Fibroblast of pulmonary artery (primary cell): Measurements from ENCODE around the gene ARMC2.

Source experiments
- DNase-seq: peaks from one replicate; pipeline ENCODE4 v3.0.0-alpha.2; 2010; ENCODE audit warnings: low read depth
- H3K4me3 ChIP-seq: replicated peaks from 2 replicates; pipeline ENCODE4 v1.5.1; 2011; ENCODE audit warnings: low read depth, mild to moderate bottlenecking, control low read depth, low read length, moderate library complexity
- CTCF ChIP-seq: IDR thresholded peaks from 2 replicates; pipeline ENCODE4 v1.5.1; 2011; ENCODE audit warnings: mild to moderate bottlenecking, control low read depth, low read length, inconsistent platforms; ENCODE audit errors: missing control alignments

The ARMC2 gene

GRCh38 chr6:108848116-108848868 lies at the start of gene ARMC2:
ARMC2 (plus strand) TSS chr6:108848422; CDS start chr6:108854268, 5,846 bp downstream.
- peak; percentile 83 for DNase-seq
- no peak for TF ChIP-seq CTCF
- peak within 1 kb of the TSS; percentile 79 for H3K4me3 ChIP-seq

GRCh38 chr6:108798670-108799353 lies 49.4 kb upstream of the ARMC2 start:
- H3K4me3 ChIP-seq = no peak overlapping the region
- TF ChIP-seq CTCF = no peak
- peak; percentile 48 for DNase-seq

- no peak for TF ChIP-seq CTCF
- no peak for DNase-seq
- H3K4me3 ChIP-seq = no peak overlapping the region
Measured at GRCh38 chr6:108799354-108799717, 48.9 kb upstream of the ARMC2 start.

GRCh38 chr6:108799791-108800190 lies 48.4 kb upstream of the ARMC2 start:
- H3K4me3 ChIP-seq = no peak overlapping the region
- no peak for TF ChIP-seq CTCF
- DNase-seq = no peak

- DNase-seq = peak; percentile 6
- TF ChIP-seq CTCF = no peak
- H3K4me3 ChIP-seq = no peak overlapping the region
Measured at GRCh38 chr6:108800427-108800864, 47.8 kb upstream of the ARMC2 start.

GRCh38 chr6:108801366-108801765 lies 46.9 kb upstream of the ARMC2 start:
- TF ChIP-seq CTCF = no peak
- no peak overlapping the region for H3K4me3 ChIP-seq
- DNase-seq = no peak
